NT2/D1 (cell line): ENCODE data around the gene TBXAS1.
"Not testable (repeated sequence)": the region's sequence is repeated elsewhere in the genome, so short reads cannot be mapped to it uniquely, and the experiment has no call there.

Experiments used
- DNase-seq: peaks from one replicate; pipeline ENCODE4 v3.0.0-alpha.2; 2011; ENCODE audit warnings: low read depth, low spot score
- H3K27me3 ChIP-seq: 2 replicates; pipeline ENCODE4 v1.6.0; 2011; ENCODE audit warnings: mild to moderate bottlenecking; ENCODE audit not compliant: insufficient read length, insufficient read depth
- H3K36me3 ChIP-seq: 2 replicates; pipeline ENCODE4 v1.6.1; 2011; ENCODE audit warnings: mild to moderate bottlenecking, low read length, mixed read lengths; ENCODE audit not compliant: insufficient read depth, insufficient read length
- H3K4me1 ChIP-seq: 2 replicates; pipeline ENCODE4 v1.5.1; 2011; ENCODE audit not compliant: insufficient read depth, insufficient read length
- H3K4me3 ChIP-seq: 2 replicates; pipeline ENCODE4 v1.5.1; 2011; ENCODE audit warnings: low read depth; ENCODE audit not compliant: insufficient read length
- H3K9ac ChIP-seq: 2 replicates; pipeline ENCODE4 v1.6.0; 2011; ENCODE audit warnings: low read depth; ENCODE audit not compliant: insufficient read length
- H3K9me3 ChIP-seq: 2 replicates; pipeline ENCODE4 v1.5.1; 2011; ENCODE audit warnings: mild to moderate bottlenecking, low read length; ENCODE audit not compliant: insufficient read depth
- SUZ12 ChIP-seq: IDR thresholded peaks from 2 replicates; pipeline ENCODE4 v1.6.1; 2011; ENCODE audit not compliant: insufficient read length, insufficient read depth; ENCODE audit errors: extremely low read depth
- YY1 ChIP-seq: IDR thresholded peaks from 2 replicates; pipeline ENCODE4 v1.6.1; 2011; ENCODE audit not compliant: insufficient read length, insufficient read depth
- ZNF274 ChIP-seq: IDR thresholded peaks from 2 replicates; pipeline ENCODE4 v1.6.1; 2011; ENCODE audit warnings: mild to moderate bottlenecking, low read depth, low read length

TBXAS1 gene

DNA sequence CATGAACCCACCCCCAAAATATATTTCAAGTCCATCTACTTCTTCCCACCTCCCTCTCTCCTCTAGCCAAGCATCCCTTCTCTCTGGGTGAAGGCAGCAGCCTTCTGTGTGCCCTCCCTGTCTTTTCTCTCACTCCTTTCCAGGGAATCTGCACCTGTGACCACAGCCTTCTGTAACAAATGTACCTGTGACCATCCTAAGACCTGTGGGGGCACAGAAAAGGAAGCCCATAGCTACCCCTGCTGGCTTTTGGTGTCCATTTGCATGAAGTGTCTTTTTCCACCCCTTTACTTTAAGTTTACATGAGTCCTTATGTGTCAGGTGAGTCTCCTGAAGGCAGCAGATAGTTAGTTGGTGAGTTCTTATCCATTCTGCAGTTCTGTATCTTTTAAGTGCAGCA is 2.0 kb upstream of the TBXAS1 start:
- Histone ChIP-seq H3K9ac (no peak overlapping the region), H3K4me3 (no peak overlapping the region), H3K36me3 (no peaks in the 10 kb centered on the region), H3K27me3 (no peaks in the 10 kb centered on the region), H3K9me3 (no peaks in the 10 kb centered on the region), H3K4me1 (no peaks in the 10 kb centered on the region)
- no peak for TF ChIP-seq YY1
- no peak for TF ChIP-seq ZNF274
- TF ChIP-seq SUZ12 = no peak
- DNase-seq = no peak

DNA sequence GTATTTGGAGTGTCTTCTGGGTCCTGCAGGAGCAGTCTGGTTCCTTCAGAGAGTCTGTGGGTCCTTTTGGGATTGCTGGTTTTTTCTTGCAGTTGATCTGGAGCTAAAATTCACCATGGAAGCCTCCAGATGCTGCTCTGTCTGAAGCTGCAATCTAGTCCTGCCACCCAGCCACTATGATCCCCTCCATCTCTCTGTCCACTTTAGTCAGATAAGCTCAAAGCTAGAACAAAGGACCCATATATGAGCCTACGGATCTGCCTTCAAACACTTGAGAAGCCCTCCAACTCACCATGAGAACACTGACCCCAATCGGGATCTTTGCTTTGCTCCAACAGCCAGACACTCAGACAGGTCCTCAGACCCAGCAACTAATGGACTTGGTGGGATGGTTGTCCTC is 618 bp upstream of the TBXAS1 start:
- Histone ChIP-seq H3K27me3 (no peaks in the 10 kb centered on the region), H3K36me3 (no peaks in the 10 kb centered on the region), H3K9ac (no peak overlapping the region), H3K9me3 (no peaks in the 10 kb centered on the region), H3K4me1 (no peaks in the 10 kb centered on the region), H3K4me3 (no peak overlapping the region)
- TF ChIP-seq ZNF274 = no peak
- no peak for TF ChIP-seq YY1
- no peak for DNase-seq

DNA sequence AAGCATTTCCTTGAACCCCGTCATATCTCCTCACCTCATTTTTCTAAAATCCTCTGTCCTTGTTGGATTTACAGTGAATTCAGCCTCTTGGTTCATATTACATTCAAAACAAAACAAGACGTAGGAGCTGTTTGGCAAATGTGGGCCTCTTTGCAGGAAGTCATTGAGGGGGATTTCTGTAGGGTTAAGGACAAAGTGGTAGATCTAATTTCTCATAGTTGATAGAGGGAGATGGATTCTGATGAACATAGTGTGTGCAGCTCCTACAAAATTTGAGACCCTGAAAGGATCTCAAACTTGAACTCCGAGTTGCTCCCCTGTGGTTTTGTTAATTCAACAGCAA is 682 bp downstream of the TBXAS1 start:
- no peak for DNase-seq
- Histone ChIP-seq H3K27me3 (no peaks in the 10 kb centered on the region), H3K9ac (no peak overlapping the region), H3K9me3 (no peaks in the 10 kb centered on the region), H3K4me1 (no peaks in the 10 kb centered on the region), H3K36me3 (no peaks in the 10 kb centered on the region), H3K4me3 (no peak overlapping the region)
- TF ChIP-seq ZNF274 (no peak), SUZ12 (no peak), YY1 (no peak)

DNA sequence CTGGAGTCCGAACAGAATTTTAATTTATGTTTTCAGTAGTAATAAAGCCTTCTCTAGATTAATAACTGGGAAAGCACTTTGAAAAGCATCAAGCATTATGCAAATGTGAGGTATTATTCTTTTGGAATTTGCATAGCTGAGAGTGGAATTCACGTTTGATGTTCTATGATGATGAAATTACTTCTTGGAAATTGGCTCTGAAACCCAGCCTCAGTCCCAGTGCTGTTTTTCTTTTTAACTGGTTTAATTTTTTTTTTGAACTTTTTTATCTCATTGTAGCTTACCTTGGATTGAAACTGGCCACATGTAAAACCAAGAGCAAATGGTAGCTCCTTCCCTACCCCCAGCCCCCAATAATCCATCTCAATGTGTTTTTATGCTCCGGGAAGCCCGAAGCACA is 1.2 kb downstream of the TBXAS1 start:
- no peaks in the 10 kb centered on the region for H3K9me3 ChIP-seq
- H3K4me1 ChIP-seq = no peaks in the 10 kb centered on the region
- no peaks in the 10 kb centered on the region for H3K27me3 ChIP-seq
- no peak for TF ChIP-seq SUZ12
- no peak for TF ChIP-seq ZNF274
- no peak for TF ChIP-seq YY1
- H3K36me3 ChIP-seq = no peaks in the 10 kb centered on the region
- no peak overlapping the region for H3K4me3 ChIP-seq
- no peak for DNase-seq
- no peak overlapping the region for H3K9ac ChIP-seq

DNA sequence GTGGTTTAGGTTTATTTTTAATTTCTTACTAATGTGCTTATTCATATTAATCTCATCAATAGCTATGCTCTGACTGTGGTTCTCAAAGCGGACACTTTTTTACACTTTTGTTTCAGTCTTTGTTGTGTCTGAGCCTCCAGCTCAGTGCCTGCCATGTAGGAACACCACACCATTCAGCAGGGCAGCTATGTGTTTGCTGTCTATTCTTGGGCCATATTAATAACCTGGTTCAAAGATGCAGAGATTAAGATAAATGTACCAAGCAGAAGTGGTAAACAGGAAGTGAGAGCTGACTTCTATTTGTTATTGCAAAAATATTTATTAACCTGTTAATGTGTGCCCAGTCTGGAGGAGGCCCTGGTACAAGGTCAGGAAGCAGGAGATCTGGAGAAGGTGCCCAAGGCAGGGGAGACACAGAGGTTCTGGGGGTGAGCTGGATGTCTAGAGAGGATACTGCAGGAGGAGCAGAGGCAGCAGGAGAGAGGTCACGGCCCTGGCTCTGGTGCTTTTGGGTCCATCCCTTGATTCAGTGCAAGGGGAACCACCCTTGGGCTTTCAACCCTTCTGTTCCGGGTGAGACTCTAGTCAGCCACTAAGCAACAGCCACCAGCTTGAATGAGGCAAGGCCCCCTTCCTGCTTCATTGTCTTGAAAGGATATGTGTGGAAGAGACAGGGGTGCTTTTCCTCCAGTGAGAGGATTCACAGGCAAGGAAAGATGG is 1.9 kb downstream of the TBXAS1 start:
- Histone ChIP-seq H3K9ac (no peak overlapping the region), H3K4me3 (no peak overlapping the region), H3K36me3 (no peaks in the 10 kb centered on the region), H3K4me1 (no peaks in the 10 kb centered on the region), H3K27me3 (no peaks in the 10 kb centered on the region), H3K9me3 (no peaks in the 10 kb centered on the region)
- no peak for DNase-seq
- no peak for TF ChIP-seq YY1
- no peak for TF ChIP-seq SUZ12
- TF ChIP-seq ZNF274 = no peak

DNA sequence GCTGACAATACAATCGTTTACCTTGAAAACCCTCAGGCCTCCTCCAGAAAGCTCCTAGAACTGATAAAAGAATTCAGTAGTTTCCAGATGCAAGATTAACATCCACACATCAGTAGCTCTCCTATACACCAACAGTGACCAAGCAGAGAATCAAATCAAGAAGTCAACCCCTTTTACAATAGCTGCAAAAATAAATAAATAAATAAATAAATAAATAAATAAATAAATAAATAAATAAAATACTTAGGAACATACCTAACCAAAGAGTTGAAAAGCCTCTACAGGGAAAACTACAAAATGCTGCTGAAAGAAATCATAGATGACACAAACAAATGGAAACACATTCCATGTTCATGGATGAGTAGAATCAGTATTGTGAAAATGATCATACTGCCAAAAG is 6.8 kb downstream of the TBXAS1 start:
- not testable (repeated sequence) for H3K4me3 ChIP-seq, DNase-seq, H3K4me1 ChIP-seq, H3K27me3 ChIP-seq, H3K36me3 ChIP-seq, H3K9ac ChIP-seq, H3K9me3 ChIP-seq

DNA sequence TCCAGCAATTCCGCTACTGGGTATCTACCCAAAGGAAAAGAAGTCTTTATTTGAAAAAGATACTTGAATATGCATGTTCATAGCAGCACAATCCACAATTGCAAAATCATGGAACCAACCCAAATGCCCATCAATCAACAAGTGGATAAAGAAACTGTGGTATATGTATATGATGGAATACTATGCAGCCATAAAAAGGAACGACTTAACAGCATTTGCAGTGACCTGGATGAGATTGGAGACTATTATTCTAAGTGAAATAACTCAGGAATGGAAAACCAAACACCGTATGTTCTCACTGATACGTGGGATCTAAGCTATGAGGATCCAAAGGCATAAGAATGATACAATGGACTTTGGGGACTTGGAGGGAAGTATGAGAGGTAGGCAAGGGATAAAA is 8.2 kb downstream of the TBXAS1 start:
- H3K9me3 ChIP-seq, H3K4me1 ChIP-seq, H3K9ac ChIP-seq, H3K36me3 ChIP-seq, H3K27me3 ChIP-seq, H3K4me3 ChIP-seq, DNase-seq: not testable (repeated sequence)

DNA sequence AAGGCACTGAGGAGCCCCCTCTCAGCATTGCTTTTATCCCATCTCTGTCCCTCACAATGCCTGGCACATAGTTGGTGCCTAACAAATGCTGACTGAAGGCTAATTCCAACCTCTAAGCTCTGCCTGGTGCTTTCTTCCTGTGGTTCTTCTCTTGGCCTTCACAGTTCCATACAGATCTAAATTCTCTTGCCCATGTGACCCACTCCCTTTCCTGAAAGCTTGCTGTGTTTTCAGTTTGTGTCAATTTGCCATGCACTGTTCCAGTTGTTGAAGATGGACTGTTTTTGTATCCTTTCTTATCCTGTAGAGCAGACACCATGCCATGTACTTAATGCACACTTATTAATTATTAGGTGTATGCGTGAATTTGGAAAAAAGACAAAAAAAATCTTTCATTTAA is 9.2 kb downstream of the TBXAS1 start:
- no peak overlapping the region for H3K4me3 ChIP-seq
- no peak for DNase-seq
- no peaks in the 10 kb centered on the region; the same call in 1 of the 2 replicates for H3K9me3 ChIP-seq
- no peak overlapping the region for H3K9ac ChIP-seq
- H3K4me1 ChIP-seq = no peaks in the 10 kb centered on the region
- no peak for TF ChIP-seq YY1
- no peak for TF ChIP-seq ZNF274
- no peak for TF ChIP-seq SUZ12
- no peaks in the 10 kb centered on the region for H3K27me3 ChIP-seq
- no peaks in the 10 kb centered on the region for H3K36me3 ChIP-seq
